HepG2 (cell line): ENCODE results near the gene ENDOU. TPM values are rescaled to one million over a fixed set of nuclear protein-coding genes. Genes with fewer than 3 reads are reported as not detected.

ENCODE experiments used
- ATAC-seq: fragments of 200-7000 bp; cut with Tn5 transposase; 3 replicates; pipeline ENCODE4 v1.9.1; 2020; ENCODE audit warnings: mild to moderate bottlenecking, moderate library complexity
- BruUV-seq: library from RNA; stranded (reverse); fragments of 400-500 nt; replicated peaks from 2 replicates; lab custom pipeline; 2021; lab: Mats Ljungman, UMichigan
- CTCF ChIA-PET: fragments of 300-600 bp; formaldehyde crosslinking; extraction: SDS; loops from one replicate; lab custom pipeline; 2021; ENCODE audit warnings: low total read pairs, inconsistent platforms, low intra/inter-chr PET ratio; lab: Yijun Ruan, JAX
- POLR2A ChIA-PET: fragments of 350-600 bp; sonication (Branson Sonifier 250); formaldehyde crosslinking; loops from one replicate; lab custom pipeline; 2020; ENCODE audit warnings: antibody characterized with exemption, inconsistent platforms; lab: Yijun Ruan, JAX
- DNase-seq: peaks from one replicate; pipeline ENCODE4 v3.0.0-alpha.2; 2015; ENCODE audit warnings: low spot score
- FAIRE-seq: peaks from 3 replicates; lab custom pipeline; 2011; peaks lifted over from hg19 to GRCh38; lab: Jason Lieb, UNC
- H2AFZ ChIP-seq: one replicate; pipeline ENCODE4 v1.6.1; 2011; ENCODE audit warnings: low read length, inconsistent platforms
- H3K27ac ChIP-seq: fragments of 300-600 bp; 3 replicates; pipeline ENCODE4 v1.8.0; 2011; ENCODE audit warnings: mixed run types, mild to moderate bottlenecking, mixed read lengths, low read length, inconsistent platforms; ENCODE audit not compliant: insufficient read depth; ENCODE audit errors: extremely low read length
- H3K27me3 ChIP-seq, 2 experiments: fragments of 200-600 bp in 1 of 2; 2 replicates in 1 of 2; 3 replicates in 1 of 2; pipeline versions ENCODE4 v1.6.0 to v1.8.0; 2011; ENCODE audit warnings: low read length in 2 of 2, mild to moderate bottlenecking in 2 of 2, moderate library complexity in 2 of 2, inconsistent platforms in 1 of 2; ENCODE audit not compliant: insufficient read depth in 2 of 2, control insufficient read depth in 1 of 2
- H3K36me3 ChIP-seq, 2 experiments: fragments of 200-600 bp in 1 of 2; replicated peaks in 1 of 2; 2 replicates in 1 of 2; 3 replicates in 1 of 2; pipeline versions ENCODE4 v1.5.1 to v1.8.0; 2011; ENCODE audit warnings: low read length in 2 of 2, inconsistent platforms in 1 of 2; ENCODE audit not compliant: insufficient read depth in 2 of 2, control insufficient read depth in 1 of 2
- H3K4me1 ChIP-seq: 2 replicates; pipeline ENCODE4 v1.5.1; 2012; ENCODE audit warnings: low read length, inconsistent platforms; ENCODE audit not compliant: insufficient read depth
- H3K4me2 ChIP-seq: 2 replicates; pipeline ENCODE4 v1.6.0; 2011; ENCODE audit warnings: low read depth, low read length, inconsistent platforms
- H3K4me3 ChIP-seq, 3 experiments: fragments of 200-600 bp in 1 of 3; sonication (generic), shearing (Covaris generic) in 1 of 3; replicated peaks in 1 of 3; 2 replicates each; pipeline ENCODE4 v1.5.1; 2011 to 2016; ENCODE audit warnings: low read length in 3 of 3, inconsistent platforms in 2 of 3, low read depth in 2 of 3, mild to moderate bottlenecking in 2 of 3, control low read depth in 1 of 3, mixed read lengths in 1 of 3; ENCODE audit not compliant: insufficient read depth in 1 of 3
- H3K79me2 ChIP-seq: one replicate; pipeline ENCODE4 v1.6.1; 2011; ENCODE audit warnings: low read length, inconsistent platforms; ENCODE audit not compliant: insufficient read depth
- H3K9ac ChIP-seq: 2 replicates; pipeline ENCODE4 v1.6.0; 2011; ENCODE audit warnings: mild to moderate bottlenecking, low read depth, low read length, inconsistent platforms; ENCODE audit not compliant: insufficient read depth
- H3K9me3 ChIP-seq: 2 replicates; pipeline ENCODE4 v1.5.1; 2012; ENCODE audit warnings: mild to moderate bottlenecking, low read length
- H4K20me1 ChIP-seq: 2 replicates; pipeline ENCODE4 v1.6.0; 2011; ENCODE audit warnings: inconsistent platforms, mild to moderate bottlenecking, low read length, moderate library complexity; ENCODE audit not compliant: insufficient read depth
- KDM4B ChIP-seq: sonication (generic); formaldehyde crosslinking; IDR thresholded peaks from 2 replicates; pipeline ENCODE4 v1.4.0; 2020; ENCODE audit warnings: missing genetic modification reagents
- SUZ12 ChIP-seq: fragments of 150-350 bp; IDR thresholded peaks from 2 replicates; pipeline ENCODE4 v1.6.1; 2014; ENCODE audit warnings: low read depth, low read length
- ZBTB14 ChIP-seq: sonication (generic); formaldehyde crosslinking; IDR thresholded peaks from 2 replicates; pipeline ENCODE4 v1.4.0; 2020; ENCODE audit warnings: missing genetic modification reagents
- ZBTB8A ChIP-seq: sonication (generic); formaldehyde crosslinking; IDR thresholded peaks from 2 replicates; pipeline ENCODE4 v1.4.0; 2020; ENCODE audit warnings: mild to moderate bottlenecking, low read depth, missing genetic modification reagents, borderline replicate concordance
- ZNF142 ChIP-seq: sonication (generic); formaldehyde crosslinking; IDR thresholded peaks from 2 replicates; pipeline ENCODE4 v1.4.0; 2020; ENCODE audit warnings: missing genetic modification reagents
- ZNF772 ChIP-seq: sonication (generic); formaldehyde crosslinking; IDR thresholded peaks from 2 replicates; pipeline ENCODE4 v1.5.0; 2020; ENCODE audit warnings: mild to moderate bottlenecking, missing genetic modification reagents
- WGBS: methylation state at CpG from one replicate; pipeline ENCODE4 v1.1.6; 2017; ENCODE audit warnings: low lambda C conversion rate; 5-methylcytosine and 5-hydroxymethylcytosine counted together
- in situ Hi-C: cut with HindIII; loops from 2 replicates; pipeline ENCODE4 v1.10.0; 2017; ENCODE audit warnings: low pct_unique_long_range_greater_than_20kb; ENCODE audit not compliant: extremely low pct_ligation_motif_present
- intact Hi-C: fragments of 100-400 bp; cut with micrococcal nuclease; formaldehyde crosslinking; loops from one replicate; pipeline ENCODE4 v1.10.0; 2022; ENCODE audit not compliant: unreplicated experiment
- polyA plus RNA-seq, 8 experiments: library from polyadenylated mRNA; depleted of rRNA in 3 of 8; stranded (reverse) in 7 of 8; unstranded in 1 of 8; fragments of >200 nt; fragmentation: Illumina TruSeq in 4 of 8; extraction: Trizol in 4 of 8; gene quantifications; 2 replicates each; pipeline versions ENCODE4 v1.2.1 to v1.2.3, GENCODE V29; 2011 to 2016; ENCODE audit warnings: low read depth in 4 of 8, missing spikeins in 1 of 8, mixed read lengths in 1 of 8; ENCODE audit not compliant: insufficient read depth in 1 of 8
- total RNA-seq, 5 experiments: library from RNA; depleted of rRNA; stranded (reverse); fragments of >200 nt; fragmentation: Illumina TruSeq; extraction: Trizol; gene quantifications; 2 replicates each; pipeline ENCODE4 v1.2.3, GENCODE V29; 2016; ENCODE audit warnings: low read depth in 1 of 5

Gene ENDOU
- total and polyA plus RNA-seq, 2 of the 13 experiments (the other 11 are each of a cell fraction or from before 2014, with no cell fraction given), result not detected

DNA sequence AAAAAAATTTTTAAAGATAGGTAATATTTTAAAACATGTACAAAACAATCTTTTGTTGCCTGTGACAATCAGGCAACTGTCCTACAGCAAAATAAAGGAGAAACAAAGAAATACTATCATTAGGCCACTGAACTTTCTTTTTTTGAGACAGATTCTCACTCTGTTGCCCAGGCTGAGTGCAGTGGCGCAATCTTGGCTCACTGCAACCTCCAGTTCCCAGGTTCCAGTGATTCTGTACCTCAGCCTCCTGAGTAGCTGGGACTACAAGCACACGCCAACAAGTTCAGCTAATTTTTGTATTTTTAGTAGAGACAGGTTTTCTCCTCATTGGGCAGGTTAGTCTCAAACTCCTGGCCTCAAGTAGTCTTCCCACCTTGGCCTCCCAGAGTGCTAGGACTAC lies 36.1 kb downstream of the ENDOU start:
- H3K79me2 ChIP-seq, result no peaks in the 10 kb centered on the region
- WGBS, result 93% methylated on average over 2 of the region's 2 CpGs
- H3K4me3 ChIP-seq, result no peak overlapping the region
- TF ChIP-seq ZBTB14 (CRISPR knock-in tag) (no peak), ZNF142 (CRISPR knock-in tag) (no peak), SUZ12 (no peak), KDM4B (CRISPR knock-in tag) (no peak), ZNF772 (no peak), ZBTB8A (CRISPR knock-in tag) (no peak)
- no TSS peak for BruUV-seq
- no peak for FAIRE-seq
- ChIA-PET POLR2A (no interaction called here), CTCF (no interaction called here)
- H3K27ac ChIP-seq, result no peak overlapping the region
- no peaks in the 10 kb centered on the region for H3K27me3 ChIP-seq
- no peak for ATAC-seq
- H3K9me3 ChIP-seq, result no peaks in the 10 kb centered on the region
- in situ Hi-C loops (loop anchor here (5.0 kb wide), 1 partner anchor 37 kb away; no protein-coding TSS in a partner anchor), intact Hi-C loops (loop anchor here (5.0 kb wide), 1 partner anchor 657 kb away; no protein-coding TSS in a partner anchor)
- H3K4me2 ChIP-seq, result no peak overlapping the region
- H3K9ac ChIP-seq, result no peak overlapping the region
- peaks cover 0 to 28% of the 10 kb centered on the region in 2 experiments; a peak in 2 of 5 replicates for H3K36me3 ChIP-seq
- H2AFZ ChIP-seq, result no peak overlapping the region
- no peaks in the 10 kb centered on the region for H3K4me1 ChIP-seq
- H4K20me1 ChIP-seq, result no peaks in the 10 kb centered on the region
- DNase-seq, result no peak
